Measurements from ENCODE around the gene ATP2B2. TPM values are rescaled to one million over a fixed set of nuclear protein-coding genes. Genes with fewer than 3 reads are reported as not detected.

Gene ATP2B2
- total and polyA plus RNA-seq, 8 donors: 0.01 to 0.18 (median 0.06) TPM; not detected in 1

- Histone ChIP-seq H3K4me3 (no peak overlapping the region), H3K36me3 (no peaks in the 10 kb centered on the region), H3K4me1 (no peaks in the 10 kb centered on the region), H3K27ac (no peak overlapping the region), H3K27me3 (no peaks in the 10 kb centered on the region), H3K9me3 (no peaks in the 10 kb centered on the region)
- intact Hi-C loops (cut with DNase I): no loop called here
- no peak for ATAC-seq
- no peak for DNase-seq
- no peak for TF ChIP-seq CTCF (IDR thresholded peaks at IDR 0.05)
Observed at GRCh38 chr3:10434144-10434937, 71.0 kb downstream of the ATP2B2 start.

GRCh38 chr3:10432931-10433330 lies 72.5 kb downstream of the ATP2B2 start:
- ATAC-seq (no peak), DNase-seq (peak in 1 of 4 donors; percentile 15)
- intact Hi-C loops (cut with DNase I): no loop called here
- Histone ChIP-seq H3K27ac (no peak overlapping the region), H3K9me3 (no peaks in the 10 kb centered on the region), H3K36me3 (no peaks in the 10 kb centered on the region), H3K4me1 (no peaks in the 10 kb centered on the region), H3K4me3 (no peak overlapping the region), H3K27me3 (peaks cover 0 to 6% of the 10 kb centered on the region in 2 donors)
- TF ChIP-seq CTCF (IDR thresholded peaks at IDR 0.05): no peak

- H3K4me1 ChIP-seq: no peaks in the 10 kb centered on the region
- no peak overlapping the region for H3K4me3 ChIP-seq
- DNase-seq (no peak), ATAC-seq (no peak)
- no peak overlapping the region for H3K27ac ChIP-seq
- peaks cover 0 to 7% of the 10 kb centered on the region in 2 donors for H3K27me3 ChIP-seq
- intact Hi-C loops (cut with DNase I): no loop called here
- no peaks in the 10 kb centered on the region for H3K36me3 ChIP-seq
- H3K9me3 ChIP-seq: no peaks in the 10 kb centered on the region
- TF ChIP-seq CTCF (IDR thresholded peaks at IDR 0.05): no peak
Observed at GRCh38 chr3:10432156-10432845, 73.1 kb downstream of the ATP2B2 start.

GRCh38 chr3:10430805-10431204 lies 74.6 kb downstream of the ATP2B2 start:
- H3K27ac ChIP-seq: no peak overlapping the region
- no peak for DNase-seq
- no peak overlapping the region for H3K4me3 ChIP-seq
- no peak for TF ChIP-seq CTCF (IDR thresholded peaks at IDR 0.05)
- intact Hi-C loops (cut with DNase I): no loop called here
- peaks cover 0 to 7% of the 10 kb centered on the region in 2 donors for H3K27me3 ChIP-seq
- ATAC-seq: no peak
- H3K36me3 ChIP-seq: no peaks in the 10 kb centered on the region
- no peaks in the 10 kb centered on the region for H3K9me3 ChIP-seq
- H3K4me1 ChIP-seq: no peaks in the 10 kb centered on the region

- Histone ChIP-seq H3K4me3 (no peak overlapping the region), H3K4me1 (no peaks in the 10 kb centered on the region), H3K9me3 (no peaks in the 10 kb centered on the region), H3K27ac (no peak overlapping the region), H3K27me3 (peaks cover 0 to 7% of the 10 kb centered on the region in 2 donors), H3K36me3 (no peaks in the 10 kb centered on the region)
- no peak for DNase-seq
- intact Hi-C loops (cut with DNase I): no loop called here
- no peak for TF ChIP-seq CTCF (IDR thresholded peaks at IDR 0.05)
- no peak for ATAC-seq
Observed at GRCh38 chr3:10428406-10429091, 76.8 kb downstream of the ATP2B2 start.

All from left lung (tissue), 10 donors.